GM18502 (cell line): ENCODE measurements around the gene NFATC4.
A peak's percentile ranks its signal among the peaks of the same experiment; 100 is the strongest.
"Not testable (repeated sequence)": the region's sequence is repeated elsewhere in the genome, so short reads cannot be mapped to it uniquely, and the experiment has no call there.

Experiments
- ATAC-seq: cut with Tn5 transposase; IDR thresholded peaks from one replicate; pipeline ENCODE4 v1.9.1; 2021; ENCODE audit warnings: mild to moderate bottlenecking; ENCODE audit not compliant: unreplicated experiment, poor library complexity

Gene NFATC4

DNA sequence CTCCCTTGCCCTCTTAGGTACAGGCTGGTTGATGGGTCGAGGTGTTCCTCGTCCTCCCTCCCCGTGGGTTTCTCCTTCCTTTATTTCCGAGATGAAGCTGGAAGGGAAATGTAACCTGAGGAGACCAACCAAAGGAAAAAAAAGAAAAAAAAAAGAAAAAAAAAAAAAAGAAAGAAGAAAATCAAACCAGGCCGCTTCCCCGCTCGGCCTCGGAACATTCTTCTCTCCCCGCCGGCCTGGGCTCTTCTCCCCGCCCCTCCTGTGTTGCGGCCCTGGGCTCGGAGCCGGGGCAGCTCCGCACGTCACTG lies 1.6 kb upstream of the NFATC4 start:
- no peak for ATAC-seq

DNA sequence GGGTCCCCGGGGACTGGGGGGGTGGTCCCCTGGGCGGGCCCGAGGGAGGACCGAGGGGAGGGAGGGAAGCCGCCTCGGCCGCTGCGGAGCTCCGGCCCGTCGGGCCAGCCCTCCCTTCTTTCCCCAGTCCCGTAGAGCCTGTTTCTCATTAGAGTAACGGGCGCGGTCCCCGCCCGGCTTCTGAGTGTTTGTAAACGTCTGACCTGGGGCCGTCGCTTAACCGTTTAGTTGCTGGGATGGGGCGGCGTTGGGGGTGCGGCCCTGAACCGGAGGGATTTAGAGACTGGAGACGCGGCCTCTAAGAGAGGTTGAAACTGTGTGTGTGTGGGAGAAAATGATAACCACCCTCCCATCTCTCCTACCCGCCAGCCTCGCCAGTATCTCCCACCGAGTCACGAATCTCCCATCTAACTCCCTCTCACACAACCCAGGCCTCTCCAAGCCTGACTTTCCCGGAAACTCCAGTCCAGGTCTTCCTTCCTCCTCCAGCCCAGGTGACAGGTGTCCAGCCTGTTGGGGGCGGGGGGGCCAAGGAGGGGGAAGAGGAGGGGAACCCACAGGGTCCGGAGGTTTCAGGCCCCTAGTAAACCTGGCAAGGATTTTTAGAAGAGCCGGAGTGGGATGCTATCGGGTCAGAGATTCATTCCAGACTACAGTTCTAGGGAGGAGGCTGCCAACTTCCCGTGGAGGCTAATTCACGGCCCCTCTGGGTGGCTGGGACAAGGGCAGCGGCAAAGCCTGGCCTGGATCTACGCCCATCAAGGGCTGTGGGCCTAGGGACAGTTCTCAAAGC lies 1.1 kb upstream of the NFATC4 start:
- ATAC-seq, result peak; percentile 69

DNA sequence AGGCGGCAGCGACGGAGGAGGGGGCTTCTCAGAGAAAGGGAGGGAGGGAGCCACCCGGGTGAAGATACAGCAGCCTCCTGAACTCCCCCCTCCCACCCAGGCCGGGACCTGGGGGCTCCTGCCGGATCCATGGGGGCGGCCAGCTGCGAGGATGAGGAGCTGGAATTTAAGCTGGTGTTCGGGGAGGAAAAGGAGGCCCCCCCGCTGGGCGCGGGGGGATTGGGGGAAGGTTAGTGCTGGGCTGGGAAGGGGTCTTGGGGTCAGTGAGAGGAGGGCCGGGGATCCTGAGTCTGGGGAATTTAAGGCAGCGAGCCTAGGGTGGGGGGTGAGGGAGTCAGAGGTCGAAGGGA lies 203 bp downstream of the NFATC4 start:
- ATAC-seq, result no peak

DNA sequence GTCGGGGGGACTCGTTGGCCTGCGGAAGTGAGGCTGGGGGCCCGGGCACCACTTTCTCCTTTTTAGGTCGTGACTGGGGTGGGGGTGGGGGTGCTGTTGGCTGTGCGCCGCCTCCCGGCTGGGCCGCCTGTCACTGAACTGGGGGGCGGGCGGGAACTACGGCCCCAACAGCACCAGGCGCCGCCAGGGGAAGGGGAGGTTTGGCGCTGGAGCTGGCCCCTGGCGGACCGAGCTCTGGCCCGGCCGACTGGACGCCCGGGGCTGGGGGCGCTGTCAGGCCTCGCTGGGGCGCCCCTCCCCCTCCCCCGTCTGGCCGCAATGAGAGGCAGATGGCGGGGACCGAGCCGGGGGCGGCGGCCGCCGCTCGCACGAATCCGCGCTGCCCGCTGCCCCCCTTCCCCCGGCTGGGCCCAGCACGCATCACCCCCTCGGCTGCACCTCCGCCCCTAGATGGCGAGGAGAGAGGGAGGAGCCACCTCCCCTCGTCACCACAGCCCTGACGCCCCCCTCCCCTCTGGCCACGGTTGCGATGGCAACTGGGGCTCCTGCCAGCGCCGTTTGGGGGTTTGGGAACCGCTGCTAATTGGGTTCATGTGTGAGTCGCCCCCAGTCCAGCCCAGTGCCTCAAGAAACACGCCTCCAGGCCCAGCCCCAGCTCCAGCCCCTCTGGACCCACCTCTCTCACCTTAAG lies 723 bp downstream of the NFATC4 start:
- ATAC-seq, result no peak

DNA sequence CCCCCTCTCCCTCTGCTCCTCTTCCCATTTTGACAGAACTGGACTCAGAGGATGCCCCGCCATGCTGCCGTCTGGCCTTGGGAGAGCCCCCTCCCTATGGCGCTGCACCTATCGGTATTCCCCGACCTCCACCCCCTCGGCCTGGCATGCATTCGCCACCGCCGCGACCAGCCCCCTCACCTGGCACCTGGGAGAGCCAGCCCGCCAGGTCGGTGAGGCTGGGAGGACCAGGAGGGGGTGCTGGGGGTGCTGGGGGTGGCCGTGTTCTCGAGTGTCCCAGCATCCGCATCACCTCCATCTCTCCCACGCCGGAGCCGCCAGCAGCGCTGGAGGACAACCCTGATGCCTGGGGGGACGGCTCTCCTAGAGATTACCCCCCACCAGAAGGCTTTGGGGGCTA lies 1.5 kb downstream of the NFATC4 start:
- ATAC-seq, result no peak

DNA sequence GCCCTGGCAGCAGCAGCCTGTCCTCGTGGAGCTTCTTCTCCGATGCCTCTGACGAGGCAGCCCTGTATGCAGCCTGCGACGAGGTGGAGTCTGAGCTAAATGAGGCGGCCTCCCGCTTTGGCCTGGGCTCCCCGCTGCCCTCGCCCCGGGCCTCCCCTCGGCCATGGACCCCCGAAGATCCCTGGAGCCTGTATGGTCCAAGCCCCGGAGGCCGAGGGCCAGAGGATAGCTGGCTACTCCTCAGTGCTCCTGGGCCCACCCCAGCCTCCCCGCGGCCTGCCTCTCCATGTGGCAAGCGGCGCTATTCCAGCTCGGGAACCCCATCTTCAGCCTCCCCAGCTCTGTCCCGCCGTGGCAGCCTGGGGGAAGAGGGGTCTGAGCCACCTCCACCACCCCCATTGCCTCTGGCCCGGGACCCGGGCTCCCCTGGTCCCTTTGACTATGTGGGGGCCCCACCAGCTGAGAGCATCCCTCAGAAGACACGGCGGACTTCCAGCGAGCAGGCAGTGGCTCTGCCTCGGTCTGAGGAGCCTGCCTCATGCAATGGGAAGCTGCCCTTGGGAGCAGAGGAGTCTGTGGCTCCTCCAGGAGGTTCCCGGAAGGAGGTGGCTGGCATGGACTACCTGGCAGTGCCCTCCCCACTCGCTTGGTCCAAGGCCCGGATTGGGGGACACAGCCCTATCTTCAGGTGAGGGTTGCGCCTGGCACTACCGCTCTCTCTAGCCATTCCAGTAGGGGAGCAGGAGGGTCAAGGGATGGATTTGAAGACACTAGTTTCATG lies 2.1 kb downstream of the NFATC4 start:
- ATAC-seq, result no peak

DNA sequence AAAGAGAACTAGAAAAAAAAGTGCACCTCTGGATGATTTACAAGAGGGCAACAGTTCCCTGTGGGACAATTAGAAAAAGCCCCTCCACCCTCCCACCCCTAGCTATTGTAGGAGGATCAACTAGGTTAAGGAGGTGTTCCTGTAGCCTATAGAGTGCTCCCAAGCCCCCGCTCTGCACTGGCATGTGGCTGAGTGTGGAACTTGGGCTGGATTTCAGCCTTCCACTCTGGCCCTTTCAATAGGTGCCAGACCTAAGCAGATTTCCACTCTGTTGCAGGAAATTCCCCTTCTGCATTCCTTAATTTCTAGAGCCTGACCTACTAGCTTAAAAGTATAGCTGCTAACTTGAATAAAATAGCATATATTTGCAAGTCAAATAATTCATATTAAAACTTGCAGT lies 2.8 kb downstream of the NFATC4 start:
- no peak for ATAC-seq

DNA sequence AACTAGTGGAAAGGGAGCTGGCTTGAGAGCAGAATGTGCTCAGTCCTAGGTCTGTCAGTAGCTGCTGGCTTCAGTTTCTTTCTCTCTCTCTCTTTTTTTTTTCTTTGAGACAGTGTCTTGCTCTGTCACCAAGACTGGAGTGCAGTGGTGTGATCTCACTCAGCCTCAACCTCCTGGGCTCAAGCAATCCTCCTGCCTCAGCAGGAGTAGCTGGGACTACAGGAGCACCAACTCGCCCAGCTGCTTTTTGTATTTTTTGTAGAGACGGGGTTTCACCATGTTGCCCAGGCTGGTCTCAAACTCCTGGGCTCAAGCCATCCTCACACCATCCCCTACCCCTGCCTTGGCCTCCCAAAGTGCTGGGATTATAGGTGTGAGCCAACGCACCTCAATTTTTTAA lies 3.6 kb downstream of the NFATC4 start:
- not testable (repeated sequence) for ATAC-seq

DNA sequence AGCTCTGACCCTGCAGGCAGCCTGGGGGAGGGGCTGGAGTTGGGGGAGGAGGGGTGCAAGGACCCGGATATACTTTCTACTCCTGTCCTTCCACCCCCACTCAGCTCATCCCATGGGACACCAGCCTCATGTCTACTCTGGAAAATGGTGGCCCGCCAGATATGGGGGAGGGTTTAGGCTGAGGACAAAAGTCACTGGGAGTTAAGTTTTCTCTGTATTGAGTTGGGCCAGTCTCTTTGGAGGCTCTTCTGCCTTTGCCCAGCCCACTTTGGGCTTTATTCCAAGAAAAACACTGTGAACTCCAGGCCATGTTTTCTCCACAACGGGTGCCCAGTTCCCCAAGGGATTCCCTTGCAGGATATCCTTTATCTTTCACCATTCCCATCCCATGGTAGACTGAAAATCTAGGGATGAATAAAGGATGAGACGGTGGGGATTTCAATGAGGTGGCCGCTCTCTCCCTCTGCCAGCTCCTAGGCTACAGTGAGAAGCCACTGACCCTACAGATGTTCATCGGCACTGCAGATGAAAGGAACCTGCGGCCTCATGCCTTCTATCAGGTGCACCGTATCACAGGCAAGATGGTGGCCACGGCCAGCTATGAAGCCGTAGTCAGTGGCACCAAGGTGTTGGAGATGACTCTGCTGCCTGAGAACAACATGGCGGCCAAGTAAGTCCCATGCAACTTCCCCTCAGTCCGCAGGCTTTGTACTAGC lies 4.9 kb downstream of the NFATC4 start:
- no peak for ATAC-seq

DNA sequence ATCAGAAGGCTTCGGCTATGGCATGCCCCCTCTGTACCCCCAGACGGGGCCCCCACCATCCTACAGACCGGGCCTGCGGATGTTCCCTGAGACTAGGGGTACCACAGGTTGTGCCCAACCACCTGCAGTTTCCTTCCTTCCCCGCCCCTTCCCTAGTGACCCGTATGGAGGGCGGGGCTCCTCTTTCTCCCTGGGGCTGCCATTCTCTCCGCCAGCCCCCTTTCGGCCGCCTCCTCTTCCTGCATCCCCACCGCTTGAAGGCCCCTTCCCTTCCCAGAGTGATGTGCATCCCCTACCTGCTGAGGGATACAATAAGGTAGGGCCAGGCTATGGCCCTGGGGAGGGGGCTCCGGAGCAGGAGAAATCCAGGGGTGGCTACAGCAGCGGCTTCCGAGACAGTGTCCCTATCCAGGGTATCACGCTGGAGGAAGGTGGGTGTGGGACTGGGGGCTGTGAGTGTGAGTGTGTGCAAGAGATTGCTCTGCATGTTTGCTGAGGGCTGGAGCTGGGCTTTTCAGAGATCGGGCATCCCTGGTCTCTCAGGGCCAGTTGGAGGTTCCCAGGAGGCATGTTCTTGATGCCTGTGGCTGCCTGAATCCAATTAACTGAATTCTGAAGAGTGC lies 8.6 kb downstream of the NFATC4 start:
- no peak for ATAC-seq

DNA sequence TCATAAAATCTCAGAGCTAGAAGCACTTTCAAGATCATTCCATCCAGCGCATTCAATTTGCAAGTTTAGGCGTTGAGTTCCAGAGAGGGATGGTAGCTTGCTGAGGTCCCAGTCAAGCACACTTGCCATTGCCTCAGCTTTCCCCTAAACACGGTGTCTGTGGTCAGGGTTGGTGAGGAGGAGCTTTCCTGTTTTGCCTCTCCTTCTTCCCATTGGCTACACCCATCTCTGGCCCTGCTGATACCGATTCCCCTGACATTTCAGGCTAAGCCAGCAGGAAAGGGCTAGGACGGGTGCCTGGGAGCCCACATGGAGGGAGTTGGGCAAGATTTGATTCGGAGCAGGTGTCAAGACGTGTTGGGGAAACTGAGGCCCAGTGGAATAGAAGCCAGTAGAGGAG lies 9.1 kb downstream of the NFATC4 start:
- ATAC-seq, result no peak

DNA sequence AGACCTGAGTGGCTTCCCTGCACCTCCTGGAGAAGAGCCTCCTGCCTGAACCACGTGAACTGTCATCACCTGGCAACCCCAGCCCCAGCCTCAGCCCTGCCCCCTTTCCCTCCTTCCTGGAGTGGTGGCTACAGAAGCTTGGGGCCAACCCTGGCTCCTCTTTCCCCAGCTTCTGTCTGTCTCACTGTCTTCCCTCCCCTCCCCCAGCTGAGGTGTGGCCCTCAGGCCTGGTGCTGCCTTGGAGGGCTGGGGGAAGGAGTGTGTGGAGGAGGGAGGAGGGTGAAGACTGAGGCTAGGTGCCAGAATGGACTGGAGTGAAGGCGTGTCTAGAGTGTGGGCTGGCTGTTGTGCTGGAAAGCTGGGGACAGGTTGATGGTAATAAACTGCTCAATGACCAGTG lies 9.7 kb downstream of the NFATC4 start:
- ATAC-seq, result no peak

DNA sequence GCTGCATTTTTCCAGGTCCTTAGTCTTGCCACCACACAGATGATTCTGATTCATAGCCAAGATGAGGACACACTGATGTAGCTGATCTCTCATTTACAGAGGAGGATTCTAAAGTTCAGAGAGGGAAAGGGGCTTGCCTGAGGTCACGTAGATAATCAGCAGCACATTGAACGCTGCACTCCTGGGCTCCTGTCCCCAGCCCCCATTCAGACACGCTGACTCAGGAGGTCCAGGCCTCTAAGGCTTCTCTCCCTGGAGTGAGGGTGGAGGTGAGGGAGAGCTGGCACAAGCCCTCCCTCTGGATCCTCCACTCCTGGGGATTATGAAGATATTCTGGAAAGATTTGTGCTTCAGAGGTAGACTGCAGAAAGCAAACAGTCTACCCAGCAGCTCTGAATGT lies 10.3 kb downstream of the NFATC4 start:
- ATAC-seq, result no peak

DNA sequence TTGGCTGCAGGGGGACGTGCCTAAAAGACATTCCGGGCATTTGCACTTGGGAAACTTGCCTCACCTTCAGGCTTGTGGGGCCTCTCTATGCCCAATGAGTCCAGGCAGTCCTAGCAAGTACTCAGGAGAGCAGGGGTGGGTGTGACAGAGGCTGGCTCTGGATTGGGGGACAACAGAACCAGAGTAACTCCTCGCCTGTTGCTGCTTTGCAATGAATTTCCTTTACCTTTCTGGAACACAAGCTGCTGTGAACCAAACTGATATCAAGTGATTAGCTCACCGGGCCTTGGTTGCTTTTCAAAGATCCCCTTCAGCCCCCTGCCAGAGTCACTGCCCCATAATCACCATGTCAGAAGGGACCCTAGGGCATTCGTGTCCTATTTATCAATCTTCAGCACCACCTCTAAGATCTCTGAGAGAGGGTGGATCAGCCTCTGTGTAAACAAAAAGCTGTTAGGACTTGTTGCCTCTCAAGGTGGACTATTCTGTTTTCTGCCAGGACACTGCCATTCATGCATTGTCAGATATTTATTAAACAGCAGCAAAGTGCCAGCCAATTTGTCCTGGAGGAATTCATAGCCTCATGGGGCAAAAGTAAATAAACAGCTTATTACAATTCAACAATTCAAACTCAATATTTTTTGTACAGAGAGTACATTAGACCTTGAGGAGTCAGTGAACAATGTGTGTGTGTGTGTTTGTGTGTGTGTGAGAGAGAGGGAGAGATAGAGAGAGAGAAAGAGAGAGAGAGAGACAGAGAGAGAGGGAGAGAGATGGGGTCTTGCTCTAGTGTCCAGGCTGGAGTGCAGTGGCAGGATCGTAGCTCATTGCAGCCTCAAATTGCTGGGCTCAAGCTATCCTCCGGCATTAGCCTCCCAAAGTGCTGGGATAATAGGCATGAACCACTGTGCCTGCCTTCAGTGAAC lies 11.3 kb downstream of the NFATC4 start:
- no peak for ATAC-seq

DNA sequence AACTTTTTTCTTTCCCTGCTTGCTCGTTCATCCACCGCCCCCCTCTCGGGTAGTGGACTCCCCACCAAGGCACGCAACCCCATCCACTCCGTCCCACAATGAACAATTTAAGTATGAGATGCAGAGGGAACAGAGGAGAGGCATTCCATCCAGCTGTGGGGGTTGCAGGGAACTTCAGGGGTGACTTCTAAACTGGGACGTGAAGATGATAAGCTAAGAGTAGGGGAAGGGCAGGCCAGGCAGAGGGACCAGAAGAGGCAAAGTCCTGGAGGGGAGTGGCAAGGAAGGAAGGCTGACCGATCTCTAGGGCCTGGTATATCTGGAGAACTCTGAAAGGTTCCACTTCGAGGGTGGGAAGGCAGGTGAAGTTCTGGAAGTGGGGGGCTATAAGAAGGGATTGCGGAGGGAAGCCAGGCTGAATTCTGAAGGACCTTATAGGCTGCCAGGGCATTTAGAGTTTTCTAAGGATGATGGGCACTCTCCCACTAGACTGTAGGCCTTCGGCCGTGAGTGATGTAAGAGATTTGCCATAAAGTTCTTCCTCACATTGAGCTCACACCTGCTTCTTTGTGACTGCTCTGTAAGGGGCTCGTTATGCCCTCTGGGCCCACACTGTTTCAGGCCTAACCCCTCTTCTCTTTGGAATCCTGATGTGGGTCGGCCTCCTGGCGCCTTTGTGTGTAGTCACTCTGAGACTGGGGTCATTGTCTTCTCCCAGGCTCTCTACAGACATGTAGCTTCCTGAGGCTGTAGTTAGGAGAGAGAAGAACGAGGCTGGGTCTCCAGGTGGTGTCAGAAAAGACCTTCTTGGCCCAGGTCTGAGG lies 12.1 kb downstream of the NFATC4 start:
- no peak for ATAC-seq

DNA sequence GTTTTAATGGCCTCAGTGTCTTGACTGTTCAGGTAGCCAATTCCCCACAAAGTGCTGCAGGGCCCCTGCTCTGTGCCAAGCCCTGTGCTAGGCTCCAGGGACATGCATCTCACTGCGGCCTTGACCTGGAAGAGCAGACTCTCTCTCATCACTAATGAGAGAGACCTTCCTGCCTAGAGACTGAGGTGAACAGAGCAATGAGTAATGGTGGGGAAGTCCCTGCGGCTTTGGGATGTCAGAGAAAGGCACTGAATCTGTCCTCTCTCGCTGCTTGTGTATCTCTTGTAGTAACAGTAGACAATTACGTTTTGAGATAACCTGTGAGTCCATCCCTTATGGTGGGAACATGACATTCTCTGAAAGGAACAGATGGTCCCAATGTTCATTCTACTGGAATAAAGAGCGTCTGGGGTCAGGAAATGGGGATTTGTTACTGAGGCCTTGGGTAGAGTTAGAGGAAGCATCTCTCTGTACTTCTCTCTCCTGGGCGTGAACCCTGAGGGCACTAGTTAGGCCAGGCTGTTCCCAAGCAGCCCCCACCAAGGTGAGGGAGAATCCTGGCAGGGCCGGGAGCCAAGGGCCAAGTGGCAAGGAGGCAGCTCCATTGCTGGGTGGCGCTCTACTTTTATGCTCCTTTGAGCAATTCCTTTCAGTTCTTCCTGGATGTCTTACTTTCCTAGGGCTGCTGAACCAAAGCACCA lies 13.5 kb downstream of the NFATC4 start:
- no peak for ATAC-seq

DNA sequence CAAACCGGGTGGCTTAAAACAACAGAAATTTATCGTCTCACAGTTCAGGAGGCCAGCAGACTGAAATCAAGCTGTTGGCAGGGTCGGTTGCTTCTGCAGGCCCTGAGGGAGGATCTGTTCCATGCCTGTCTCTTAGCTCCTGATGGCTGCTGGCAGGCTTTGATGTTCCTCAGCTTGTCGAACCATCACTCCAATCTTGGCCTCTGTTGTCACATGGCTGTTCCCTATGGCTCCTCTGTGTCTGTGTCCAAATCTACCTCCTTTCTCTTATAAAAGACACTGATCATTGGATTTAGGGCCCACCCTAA lies 14.0 kb downstream of the NFATC4 start:
- ATAC-seq, result no peak

DNA sequence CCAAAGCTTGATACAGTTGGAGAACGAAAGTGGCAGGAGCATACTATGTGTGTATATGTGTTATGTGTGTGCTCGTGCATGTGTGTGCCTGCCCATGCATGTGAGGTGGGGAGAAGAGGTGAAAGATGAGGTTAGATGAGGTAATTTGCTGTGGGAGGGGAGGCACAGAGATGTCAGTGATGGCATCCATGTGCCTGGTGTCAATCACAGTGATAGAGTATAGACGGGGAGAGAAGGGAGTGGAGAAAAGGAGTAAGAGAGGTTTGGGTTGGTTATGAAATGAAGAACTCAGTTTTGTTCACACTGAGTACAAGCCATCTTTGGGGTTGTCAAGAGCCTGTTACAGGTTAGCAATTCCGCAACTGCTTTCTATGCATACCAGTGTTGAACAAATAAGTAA lies 16.2 kb downstream of the NFATC4 start:
- ATAC-seq, result no peak
